B cell (primary cell): Measurements from ENCODE around the gene DAPK3. TPM values are rescaled to one million over a fixed set of nuclear protein-coding genes. Genes with fewer than 3 reads are reported as not detected.

Source experiments
- ATAC-seq: fragments of 200-7000 bp; cut with Tn5 transposase; one replicate; pipeline ENCODE4 v1.10.0; 2021; ENCODE audit warnings: low read depth, mild to moderate bottlenecking, moderate number of reproducible peaks, moderate library complexity
- CTCF ChIA-PET: fragments of 350-600 bp; sonication (Branson Sonifier 250); formaldehyde crosslinking; loops from one replicate; lab custom pipeline; 2021; ENCODE audit warnings: antibody characterized with exemption, inconsistent platforms; lab: Charles Lee
- POLR2A ChIA-PET: fragments of 350-600 bp; sonication (Branson Sonifier 250); formaldehyde crosslinking; loops from one replicate; lab custom pipeline; 2021; ENCODE audit warnings: antibody characterized with exemption; lab: Charles Lee
- DNase-seq: peaks from one replicate; pipeline ENCODE4 v3.0.0; 2013
- H2AFZ ChIP-seq: 2 replicates; pipeline ENCODE4 v1.6.1; 2012; ENCODE audit warnings: mild to moderate bottlenecking, low read depth, low read length; ENCODE audit not compliant: insufficient read depth, poor library complexity, severe bottlenecking
- H3K27ac ChIP-seq, 2 donors: 1 replicate in 1 of 2; 2 replicates in 1 of 2; pipeline ENCODE4 v1.5.1; 2012 to 2013; ENCODE audit warnings: low read length in 2 of 2, mild to moderate bottlenecking in 2 of 2, moderate library complexity in 1 of 2
- H3K27me3 ChIP-seq, 4 experiments: fragments of 200-600 bp in 1 of 4; sonication (generic) in 1 of 4; replicated peaks in 1 of 4; 1 replicate in 2 of 4; 2 replicates in 2 of 4; pipeline versions ENCODE4 v1.6.1 to v1.7.0; 2013 to 2016; ENCODE audit warnings: low read length in 3 of 4, mild to moderate bottlenecking in 2 of 4, mixed read lengths in 1 of 4, moderate library complexity in 1 of 4; ENCODE audit not compliant: insufficient read depth in 4 of 4, control insufficient read depth in 3 of 4; ENCODE audit errors: control extremely low read depth in 1 of 4
- H3K36me3 ChIP-seq, 2 experiments: replicated peaks in 1 of 2; 1 replicate in 1 of 2; 2 replicates in 1 of 2; pipeline versions ENCODE4 v1.6.1 to v1.7.1; 2013; ENCODE audit warnings: low read length in 1 of 2; ENCODE audit not compliant: insufficient read depth in 2 of 2, control insufficient read depth in 1 of 2; ENCODE audit errors: control extremely low read depth in 1 of 2, extremely low read depth in 1 of 2
- H3K4me1 ChIP-seq, 2 donors: fragments of 200-600 bp in 1 of 2; sonication (generic) in 1 of 2; 1 replicate in 1 of 2; 2 replicates in 1 of 2; pipeline versions ENCODE4 v1.5.1 to v1.6.1; 2013 to 2017; ENCODE audit warnings: low read length in 2 of 2; ENCODE audit not compliant: control insufficient read depth in 2 of 2, insufficient read depth in 2 of 2
- H3K4me2 ChIP-seq: replicated peaks from 2 replicates; pipeline ENCODE3; 2012; ENCODE audit warnings: mild to moderate bottlenecking, low read depth, low read length; ENCODE audit not compliant: poor library complexity, severe bottlenecking
- H3K4me3 ChIP-seq, 5 experiments: fragments of 200-600 bp in 1 of 5; sonication (generic) in 1 of 5; 1 replicate in 3 of 5; 2 replicates in 2 of 5; pipeline versions ENCODE4 v1.5.1 to v1.7.0; 2011 to 2016; ENCODE audit warnings: low read length in 4 of 5, mild to moderate bottlenecking in 4 of 5, low read depth in 2 of 5, control low read depth in 1 of 5, moderate library complexity in 1 of 5; ENCODE audit not compliant: insufficient read depth in 1 of 5; ENCODE audit errors: control extremely low read depth in 1 of 5, extremely low read depth in 1 of 5
- H3K79me2 ChIP-seq: fragments of 200-600 bp; sonication (generic); one replicate; pipeline ENCODE4 v1.6.0; 2016; ENCODE audit warnings: low read length; ENCODE audit not compliant: control insufficient read depth, insufficient read depth
- H3K9ac ChIP-seq: fragments of 200-600 bp; sonication (generic); 2 replicates; pipeline ENCODE4 v1.6.1; 2017; ENCODE audit warnings: mild to moderate bottlenecking, low read length, moderate library complexity
- H3K9me3 ChIP-seq, 3 donors: one replicate each; pipeline versions ENCODE4 v1.6.1 to v1.7.1; 2013; ENCODE audit warnings: low read length in 2 of 3; ENCODE audit not compliant: control insufficient read depth in 2 of 3, insufficient read depth in 1 of 3; ENCODE audit errors: control extremely low read depth in 1 of 3
- H4K20me1 ChIP-seq: 2 replicates; pipeline ENCODE4 v1.6.0; 2012; ENCODE audit warnings: mild to moderate bottlenecking, low read length; ENCODE audit not compliant: insufficient read depth, control insufficient read depth, poor library complexity, severe bottlenecking
- H3K27ac Mint-ChIP-seq: one replicate; pipeline ENCODE4 v1.8.0; 2021; ENCODE audit warnings: mixed read lengths
- H3K27me3 Mint-ChIP-seq: one replicate; pipeline ENCODE4 v1.8.0; 2021; ENCODE audit warnings: mixed read lengths
- H3K4me1 Mint-ChIP-seq: one replicate; pipeline ENCODE4 v1.8.0; 2021; ENCODE audit warnings: mixed read lengths
- H3K4me3 Mint-ChIP-seq: one replicate; pipeline ENCODE4 v1.8.0; 2021; ENCODE audit warnings: mixed read lengths
- H3K9me3 Mint-ChIP-seq: one replicate; pipeline ENCODE4 v1.8.0; 2022; ENCODE audit warnings: mixed read lengths; ENCODE audit not compliant: insufficient read depth
- CTCF ChIP-seq: fragments of 200-600 bp; IDR thresholded peaks from one replicate; pipeline ENCODE4 v1.8.0; 2022; ENCODE audit warnings: antibody characterized with exemption, mild to moderate bottlenecking
- EZH2 ChIP-seq: IDR thresholded peaks from 2 replicates; pipeline ENCODE4 v1.6.1; 2012; ENCODE audit warnings: borderline replicate concordance, low read depth, mild to moderate bottlenecking, moderate library complexity, low read length; ENCODE audit not compliant: insufficient read depth, poor library complexity, severe bottlenecking
- WGBS: methylation state at CpG from one replicate; pipeline ENCODE4 v1.1.5; 2013; ENCODE audit warnings: missing lambda C conversion rate; ENCODE audit not compliant: insufficient coverage; 5-methylcytosine and 5-hydroxymethylcytosine counted together
- intact Hi-C: fragments of 100-400 bp; cut with micrococcal nuclease; formaldehyde crosslinking; loops from one replicate; pipeline ENCODE4 v1.10.0; 2022
- polyA plus RNA-seq: library from polyadenylated mRNA; depleted of rRNA; stranded (reverse); fragments of >200 nt; gene quantifications from 2 replicates; pipeline ENCODE4 v1.2.3, GENCODE V29; 2012
- total RNA-seq, 2 donors: library from RNA; stranded (reverse); fragments of 120-200 nt in 1 of 2; gene quantifications; 1 replicate in 1 of 2; 2 replicates in 1 of 2; pipeline versions ENCODE4 v1.2.3 to v1.2.4, GENCODE V29; 2013 to 2022

DAPK3 gene
- total and polyA plus RNA-seq, 2 donors (not counting 1 experiment from before 2014, with no cell fraction given), result 32.6 to 47.4 TPM

GRCh38 chr19:3981736-3982681 lies 11.1 kb upstream of the DAPK3 start:
- H3K27me3 ChIP-seq, result no peaks in the 10 kb centered on the region
- intact Hi-C loops, result no loop called here
- no peak overlapping the region for H3K27ac Mint-ChIP-seq
- H3K4me3 ChIP-seq, result no peak overlapping the region
- DNase-seq (peak; percentile 36), ATAC-seq (no peak)
- CTCF ChIA-PET, result interaction anchor here (1.0 kb wide), 1 partner anchor 11 kb away, joined by 4 read pairs; the partner anchor contains the start of gene DAPK3
- H4K20me1 ChIP-seq, result peaks cover 82% of the 10 kb centered on the region
- no peaks in the 10 kb centered on the region for H3K27me3 Mint-ChIP-seq
- no peaks in the 10 kb centered on the region for H3K9me3 Mint-ChIP-seq
- POLR2A ChIA-PET, result interaction anchor here (0.6 to 1.3 kb wide), 2 partner anchors 10 to 176 kb away, joined by 3 to 8 read pairs; no protein-coding TSS in a partner anchor
- peaks cover 22 to 32% of the 10 kb centered on the region in 2 donors for H3K4me1 ChIP-seq
- H3K9me3 ChIP-seq, result peaks cover 0 to 4% (median 0%) of the 10 kb centered on the region in 3 donors
- peaks cover 43% of the 10 kb centered on the region for H3K79me2 ChIP-seq
- H3K36me3 ChIP-seq, result peaks cover 3 to 72% of the 10 kb centered on the region in 2 experiments
- peaks cover 48% of the 10 kb centered on the region for H3K4me1 Mint-ChIP-seq
- TF ChIP-seq EZH2 (no peak), CTCF (no peak)
- H2AFZ ChIP-seq, result no peak overlapping the region
- H3K9ac ChIP-seq, result no peak overlapping the region
- 93% methylated on average over 36 of the region's 39 CpGs for WGBS
- no peak overlapping the region for H3K4me3 Mint-ChIP-seq
- no peak overlapping the region for H3K27ac ChIP-seq
- H3K4me2 ChIP-seq, result no peak overlapping the region

GRCh38 chr19:3981373-3981735 lies 10.5 kb upstream of the DAPK3 start:
- no peak for DNase-seq
- Histone ChIP-seq H3K4me2 (no peak overlapping the region), H4K20me1 (peaks cover 89% of the 10 kb centered on the region), H3K27ac (no peak overlapping the region), H2AFZ (no peak overlapping the region), H3K4me1 (peaks cover 18 to 26% of the 10 kb centered on the region in 2 donors), H3K36me3 (peaks cover 3 to 79% of the 10 kb centered on the region in 2 experiments), H3K4me3 (no peak overlapping the region), H3K9me3 (peaks cover 0 to 4% (median 0%) of the 10 kb centered on the region in 3 donors), H3K79me2 (peaks cover 43% of the 10 kb centered on the region), H3K9ac (no peak overlapping the region), H3K27me3 (no peaks in the 10 kb centered on the region)
- Mint-ChIP-seq H3K9me3 (no peaks in the 10 kb centered on the region), H3K27me3 (no peaks in the 10 kb centered on the region), H3K27ac (peak overlapping the region; percentile 50), H3K4me1 (peaks cover 42% of the 10 kb centered on the region), H3K4me3 (no peak overlapping the region)
- ChIA-PET POLR2A (no interaction called here), CTCF (no interaction called here)
- no peak for TF ChIP-seq CTCF
- ATAC-seq, result no peak
- intact Hi-C loops, result no loop called here
- 89% methylated on average over 10 of the region's 10 CpGs for WGBS
